Nephron (organoid): ENCODE data around the gene TBC1D8.

Source experiments
- H3K27ac Mint-ChIP-seq, 3 experiments: 2 replicates each; pipeline ENCODE4 v1.8.0; 2020; ENCODE audit warnings: mixed read lengths in 3 of 3, mild to moderate bottlenecking in 2 of 3, moderate library complexity in 1 of 3
- H3K27me3 Mint-ChIP-seq: 2 replicates; pipeline ENCODE4 v1.8.0; 2021; ENCODE audit warnings: low read depth, mild to moderate bottlenecking, moderate library complexity, mixed read lengths
- H3K36me3 Mint-ChIP-seq: 2 replicates; pipeline ENCODE4 v1.8.0; 2020; ENCODE audit warnings: low read depth, mixed read lengths
- H3K4me1 Mint-ChIP-seq: 2 replicates; pipeline ENCODE4 v1.8.0; 2020; ENCODE audit warnings: mixed read lengths
- H3K4me3 Mint-ChIP-seq, 3 experiments: 2 replicates each; pipeline ENCODE4 v1.8.0; 2020; ENCODE audit warnings: mild to moderate bottlenecking in 3 of 3, mixed read lengths in 3 of 3, moderate library complexity in 2 of 3
- H3K9me3 Mint-ChIP-seq: 2 replicates; pipeline ENCODE4 v1.8.0; 2020; ENCODE audit warnings: mixed read lengths
- TF ChIP-seq, protein P1 (sequence below), 3 experiments: fragments of 200-600 bp; sonication (generic); IDR thresholded peaks; one replicate each; pipeline ENCODE4 v1.5.0; 2021; ENCODE audit warnings: antibody characterized with exemption in 3 of 3; ENCODE audit not compliant: unreplicated experiment in 3 of 3

TBC1D8 gene

DNA sequence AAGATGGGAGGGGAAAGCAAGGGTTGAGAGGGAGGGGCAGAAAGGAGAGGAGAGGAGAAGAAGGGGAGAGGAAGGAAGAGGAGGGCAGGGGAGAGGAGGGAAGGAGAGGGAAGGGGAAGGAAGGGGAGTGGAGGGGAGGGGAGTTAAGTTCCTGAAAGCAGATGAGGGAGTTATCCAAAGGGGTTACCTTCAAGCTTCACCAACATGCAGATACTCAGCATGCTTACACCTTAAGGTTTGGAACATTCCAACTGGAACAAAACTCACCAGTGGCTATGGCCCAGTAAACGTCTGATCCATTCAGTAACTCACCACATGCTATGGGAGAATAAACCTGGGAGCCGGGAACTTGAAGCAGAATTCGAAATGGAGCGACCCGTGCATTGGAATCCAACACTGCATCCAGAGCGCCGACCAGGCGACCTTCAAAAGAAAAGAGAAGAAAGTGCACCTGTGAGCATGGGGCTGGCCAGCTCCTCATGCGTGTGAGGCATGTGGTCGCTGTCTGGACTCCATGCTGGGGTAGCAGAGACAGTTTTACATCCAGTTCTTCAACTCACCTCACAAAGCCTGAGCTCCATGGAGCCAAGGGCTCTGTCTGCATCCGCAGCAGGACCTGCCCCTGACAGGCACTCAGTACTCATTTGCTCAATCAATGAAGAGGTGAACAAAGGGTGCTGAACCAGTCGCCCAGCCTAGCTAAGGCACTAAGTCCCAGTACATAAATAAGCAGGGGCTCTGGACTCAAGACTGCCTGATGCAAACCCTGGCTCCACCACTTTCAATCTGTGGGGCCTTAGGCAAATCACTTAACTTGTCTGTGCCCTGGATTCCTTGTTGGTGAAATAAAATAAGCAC, 61.0 kb downstream of the TBC1D8 start:
- H3K27me3 Mint-ChIP-seq, result no peaks in the 10 kb centered on the region
- peaks cover 10% of the 10 kb centered on the region for H3K36me3 Mint-ChIP-seq
- H3K4me1 Mint-ChIP-seq, result no peaks in the 10 kb centered on the region
- no peak overlapping the region for H3K4me3 Mint-ChIP-seq
- H3K9me3 Mint-ChIP-seq, result peaks cover 9% of the 10 kb centered on the region
- TF ChIP-seq, protein P1, sequence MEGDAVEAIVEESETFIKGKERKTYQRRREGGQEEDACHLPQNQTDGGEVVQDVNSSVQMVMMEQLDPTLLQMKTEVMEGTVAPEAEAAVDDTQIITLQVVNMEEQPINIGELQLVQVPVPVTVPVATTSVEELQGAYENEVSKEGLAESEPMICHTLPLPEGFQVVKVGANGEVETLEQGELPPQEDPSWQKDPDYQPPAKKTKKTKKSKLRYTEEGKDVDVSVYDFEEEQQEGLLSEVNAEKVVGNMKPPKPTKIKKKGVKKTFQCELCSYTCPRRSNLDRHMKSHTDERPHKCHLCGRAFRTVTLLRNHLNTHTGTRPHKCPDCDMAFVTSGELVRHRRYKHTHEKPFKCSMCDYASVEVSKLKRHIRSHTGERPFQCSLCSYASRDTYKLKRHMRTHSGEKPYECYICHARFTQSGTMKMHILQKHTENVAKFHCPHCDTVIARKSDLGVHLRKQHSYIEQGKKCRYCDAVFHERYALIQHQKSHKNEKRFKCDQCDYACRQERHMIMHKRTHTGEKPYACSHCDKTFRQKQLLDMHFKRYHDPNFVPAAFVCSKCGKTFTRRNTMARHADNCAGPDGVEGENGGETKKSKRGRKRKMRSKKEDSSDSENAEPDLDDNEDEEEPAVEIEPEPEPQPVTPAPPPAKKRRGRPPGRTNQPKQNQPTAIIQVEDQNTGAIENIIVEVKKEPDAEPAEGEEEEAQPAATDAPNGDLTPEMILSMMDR (IDR thresholded peaks at IDR 0.05; ENCODE audit: unreplicated experiment in 3 of 3), result no peak
- no peak overlapping the region for H3K27ac Mint-ChIP-seq

GRCh38 chr2:101089419-101089818, 61.8 kb downstream of the TBC1D8 start:
- Mint-ChIP-seq H3K4me1 (no peaks in the 10 kb centered on the region), H3K9me3 (peaks cover 3% of the 10 kb centered on the region), H3K4me3 (no peak overlapping the region), H3K27me3 (no peaks in the 10 kb centered on the region), H3K36me3 (peaks cover 10% of the 10 kb centered on the region), H3K27ac (no peak overlapping the region)
- TF ChIP-seq, protein P1 (IDR thresholded peaks at IDR 0.05; ENCODE audit: unreplicated experiment in 3 of 3), result no peak

- H3K27me3 Mint-ChIP-seq, result no peaks in the 10 kb centered on the region
- no peaks in the 10 kb centered on the region for H3K9me3 Mint-ChIP-seq
- no peaks in the 10 kb centered on the region for H3K4me1 Mint-ChIP-seq
- TF ChIP-seq, protein P1 (IDR thresholded peaks at IDR 0.05; ENCODE audit: unreplicated experiment in 3 of 3), result no peak
- no peak overlapping the region for H3K4me3 Mint-ChIP-seq
- peaks cover 16% of the 10 kb centered on the region for H3K36me3 Mint-ChIP-seq
- H3K27ac Mint-ChIP-seq, result no peak overlapping the region
Observed at GRCh38 chr2:101087638-101088037, 63.5 kb downstream of the TBC1D8 start.

GRCh38 chr2:101083613-101084012, 67.6 kb downstream of the TBC1D8 start:
- Mint-ChIP-seq H3K36me3 (peaks cover 33% of the 10 kb centered on the region), H3K9me3 (no peaks in the 10 kb centered on the region), H3K4me3 (no peak overlapping the region), H3K27me3 (no peaks in the 10 kb centered on the region), H3K27ac (no peak overlapping the region), H3K4me1 (no peaks in the 10 kb centered on the region)
- TF ChIP-seq, protein P1 (IDR thresholded peaks at IDR 0.05; ENCODE audit: unreplicated experiment in 3 of 3), result no peak

GRCh38 chr2:101082998-101083397, 68.2 kb downstream of the TBC1D8 start:
- Mint-ChIP-seq H3K4me1 (no peaks in the 10 kb centered on the region), H3K9me3 (peaks cover 4% of the 10 kb centered on the region), H3K36me3 (peaks cover 39% of the 10 kb centered on the region), H3K4me3 (no peak overlapping the region), H3K27ac (no peak overlapping the region), H3K27me3 (no peaks in the 10 kb centered on the region)
- TF ChIP-seq, protein P1 (IDR thresholded peaks at IDR 0.05; ENCODE audit: unreplicated experiment in 3 of 3), result no peak
